Ishikawa (cell line): Measurements from ENCODE around the gene NGFR.

ENCODE experiments used
- NFIC ChIP-seq: IDR thresholded peaks from 2 replicates; pipeline ENCODE4 v1.6.1; 2012
- RAD21 ChIP-seq: IDR thresholded peaks from 2 replicates; pipeline ENCODE4 v1.6.1; 2012; ENCODE audit warnings: low read depth
- TF ChIP-seq, protein P1 (sequence below): IDR thresholded peaks from 2 replicates; pipeline ENCODE4 v1.6.1; 2012; ENCODE audit warnings: low read depth, mild to moderate bottlenecking
- TF ChIP-seq, protein P2 (sequence below): IDR thresholded peaks from 2 replicates; pipeline ENCODE4 v1.6.1; 2012

DNA sequence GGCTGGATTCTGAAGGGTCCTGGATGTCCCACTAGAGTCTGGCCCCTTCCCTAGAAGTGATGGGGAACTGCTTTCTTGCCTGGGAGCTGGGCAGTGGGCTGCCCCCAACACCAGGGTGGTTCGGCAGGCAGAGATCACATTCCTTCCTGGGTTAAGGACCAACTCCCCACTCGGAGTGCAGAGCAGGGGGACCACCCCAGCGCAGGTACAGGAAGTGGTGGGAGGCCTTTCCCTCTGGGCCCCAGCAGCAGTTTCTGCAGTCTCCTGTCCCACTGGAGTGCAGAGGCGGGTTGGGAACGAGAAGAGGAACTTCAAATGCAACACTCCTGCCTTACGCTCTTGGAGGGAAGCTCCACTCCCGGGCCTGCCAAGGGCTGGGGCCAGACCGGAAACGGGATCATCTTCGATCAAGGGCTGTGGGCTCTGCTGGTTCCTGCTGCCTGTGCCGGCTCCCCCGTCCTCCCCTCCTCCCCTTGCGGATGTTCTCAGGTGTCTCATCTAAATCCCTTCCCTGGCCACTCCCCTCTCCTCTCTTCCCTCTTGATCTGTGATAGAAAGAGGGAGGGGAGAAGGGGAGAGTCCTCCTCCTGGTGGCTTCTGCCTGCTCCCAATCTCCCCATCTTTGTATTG is 9.0 kb upstream of the NGFR start:
- TF ChIP-seq, protein P1, sequence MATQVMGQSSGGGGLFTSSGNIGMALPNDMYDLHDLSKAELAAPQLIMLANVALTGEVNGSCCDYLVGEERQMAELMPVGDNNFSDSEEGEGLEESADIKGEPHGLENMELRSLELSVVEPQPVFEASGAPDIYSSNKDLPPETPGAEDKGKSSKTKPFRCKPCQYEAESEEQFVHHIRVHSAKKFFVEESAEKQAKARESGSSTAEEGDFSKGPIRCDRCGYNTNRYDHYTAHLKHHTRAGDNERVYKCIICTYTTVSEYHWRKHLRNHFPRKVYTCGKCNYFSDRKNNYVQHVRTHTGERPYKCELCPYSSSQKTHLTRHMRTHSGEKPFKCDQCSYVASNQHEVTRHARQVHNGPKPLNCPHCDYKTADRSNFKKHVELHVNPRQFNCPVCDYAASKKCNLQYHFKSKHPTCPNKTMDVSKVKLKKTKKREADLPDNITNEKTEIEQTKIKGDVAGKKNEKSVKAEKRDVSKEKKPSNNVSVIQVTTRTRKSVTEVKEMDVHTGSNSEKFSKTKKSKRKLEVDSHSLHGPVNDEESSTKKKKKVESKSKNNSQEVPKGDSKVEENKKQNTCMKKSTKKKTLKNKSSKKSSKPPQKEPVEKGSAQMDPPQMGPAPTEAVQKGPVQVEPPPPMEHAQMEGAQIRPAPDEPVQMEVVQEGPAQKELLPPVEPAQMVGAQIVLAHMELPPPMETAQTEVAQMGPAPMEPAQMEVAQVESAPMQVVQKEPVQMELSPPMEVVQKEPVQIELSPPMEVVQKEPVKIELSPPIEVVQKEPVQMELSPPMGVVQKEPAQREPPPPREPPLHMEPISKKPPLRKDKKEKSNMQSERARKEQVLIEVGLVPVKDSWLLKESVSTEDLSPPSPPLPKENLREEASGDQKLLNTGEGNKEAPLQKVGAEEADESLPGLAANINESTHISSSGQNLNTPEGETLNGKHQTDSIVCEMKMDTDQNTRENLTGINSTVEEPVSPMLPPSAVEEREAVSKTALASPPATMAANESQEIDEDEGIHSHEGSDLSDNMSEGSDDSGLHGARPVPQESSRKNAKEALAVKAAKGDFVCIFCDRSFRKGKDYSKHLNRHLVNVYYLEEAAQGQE: no peak
- TF ChIP-seq NFIC: no peak
- TF ChIP-seq RAD21: no peak
- TF ChIP-seq, protein P2, sequence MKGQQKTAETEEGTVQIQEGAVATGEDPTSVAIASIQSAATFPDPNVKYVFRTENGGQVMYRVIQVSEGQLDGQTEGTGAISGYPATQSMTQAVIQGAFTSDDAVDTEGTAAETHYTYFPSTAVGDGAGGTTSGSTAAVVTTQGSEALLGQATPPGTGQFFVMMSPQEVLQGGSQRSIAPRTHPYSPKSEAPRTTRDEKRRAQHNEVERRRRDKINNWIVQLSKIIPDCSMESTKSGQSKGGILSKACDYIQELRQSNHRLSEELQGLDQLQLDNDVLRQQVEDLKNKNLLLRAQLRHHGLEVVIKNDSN: no peak
